ENCODE measurements around the gene MAPKAPK2.

MAPKAPK2 gene

GRCh38 chr1:206738370-206739366 lies 54.0 kb downstream of the MAPKAPK2 start:
- Histone ChIP-seq H3K9ac (ENCODE audit: low read length) (no peak overlapping the region), H3K4me2 (ENCODE audit: low read length) (peak overlapping the region; percentile 8; the same call in 1 of the 2 replicates), H3K9me3 (ENCODE audit: low read length) (no peaks in the 10 kb centered on the region), H3F3A (ENCODE audit: insufficient read depth, low read length) (no peaks in the 10 kb centered on the region), H3K27ac (ENCODE audit: low read depth, low read length, poor library complexity, severe bottlenecking) (peak overlapping the region; percentile 80), H3K4me3 (ENCODE audit: low read depth, low read length, poor library complexity, severe bottlenecking) (peak overlapping the region; percentile 6), H3K9me2 (ENCODE audit: low read depth, low read length) (no peaks in the 10 kb centered on the region), H3K4me1 (ENCODE audit: insufficient read depth, low read length, severe bottlenecking) (peaks cover 45% of the 10 kb centered on the region), H3K79me2 (ENCODE audit: insufficient read depth, low read length) (no peaks in the 10 kb centered on the region), H2AFZ (ENCODE audit: low read length) (no peak overlapping the region), H4K20me1 (ENCODE audit: insufficient read depth, low read length) (no peaks in the 10 kb centered on the region), H3K27me3 (ENCODE audit: insufficient read depth, low read length) (no peaks in the 10 kb centered on the region), H3K36me3 (ENCODE audit: insufficient read depth, low read length) (no peaks in the 10 kb centered on the region)
- TF ChIP-seq CTCF (IDR thresholded peaks at IDR 0.05; ENCODE audit: low read length) (peak; percentile 35; the same call in 1 of the 2 replicates), EZH2 (IDR thresholded peaks at IDR 0.05; ENCODE audit: borderline replicate concordance, low read length) (no peak)

- H3K9ac ChIP-seq (ENCODE audit: low read length): peak overlapping the region; percentile 6; the same call in 1 of the 2 replicates
- peak overlapping the region; percentile 6 for H3K4me3 ChIP-seq (ENCODE audit: low read depth, low read length, poor library complexity, severe bottlenecking)
- no peaks in the 10 kb centered on the region for H3K79me2 ChIP-seq (ENCODE audit: insufficient read depth, low read length)
- no peaks in the 10 kb centered on the region for H3K9me2 ChIP-seq (ENCODE audit: low read depth, low read length)
- no peak overlapping the region for H2AFZ ChIP-seq (ENCODE audit: low read length)
- peaks cover 45% of the 10 kb centered on the region for H3K4me1 ChIP-seq (ENCODE audit: insufficient read depth, low read length, severe bottlenecking)
- no peaks in the 10 kb centered on the region for H3F3A ChIP-seq (ENCODE audit: insufficient read depth, low read length)
- TF ChIP-seq EZH2 (IDR thresholded peaks at IDR 0.05; ENCODE audit: borderline replicate concordance, low read length) (no peak), CTCF (IDR thresholded peaks at IDR 0.05; ENCODE audit: low read length) (no peak)
- H3K9me3 ChIP-seq (ENCODE audit: low read length): no peaks in the 10 kb centered on the region
- peak overlapping the region; percentile 8; the same call in 1 of the 2 replicates for H3K4me2 ChIP-seq (ENCODE audit: low read length)
- no peaks in the 10 kb centered on the region for H3K27me3 ChIP-seq (ENCODE audit: insufficient read depth, low read length)
- no peaks in the 10 kb centered on the region for H3K36me3 ChIP-seq (ENCODE audit: insufficient read depth, low read length)
- no peaks in the 10 kb centered on the region for H4K20me1 ChIP-seq (ENCODE audit: insufficient read depth, low read length)
- H3K27ac ChIP-seq (ENCODE audit: low read depth, low read length, poor library complexity, severe bottlenecking): peak overlapping the region; percentile 80
Observed at GRCh38 chr1:206739411-206740076, 54.8 kb downstream of the MAPKAPK2 start.

- Histone ChIP-seq H3K9me3 (ENCODE audit: low read length) (no peaks in the 10 kb centered on the region), H3K4me3 (ENCODE audit: low read depth, low read length, poor library complexity, severe bottlenecking) (no peak overlapping the region), H3K9me2 (ENCODE audit: low read depth, low read length) (no peaks in the 10 kb centered on the region), H3F3A (ENCODE audit: insufficient read depth, low read length) (no peaks in the 10 kb centered on the region), H3K27ac (ENCODE audit: low read depth, low read length, poor library complexity, severe bottlenecking) (no peak overlapping the region), H2AFZ (ENCODE audit: low read length) (no peak overlapping the region), H3K27me3 (ENCODE audit: insufficient read depth, low read length) (no peaks in the 10 kb centered on the region), H4K20me1 (ENCODE audit: insufficient read depth, low read length) (no peaks in the 10 kb centered on the region), H3K9ac (ENCODE audit: low read length) (no peak overlapping the region; the same call in 1 of the 2 replicates), H3K4me1 (ENCODE audit: insufficient read depth, low read length, severe bottlenecking) (peaks cover 45% of the 10 kb centered on the region), H3K4me2 (ENCODE audit: low read length) (peak overlapping the region; percentile 3; the same call in 1 of the 2 replicates), H3K79me2 (ENCODE audit: insufficient read depth, low read length) (no peaks in the 10 kb centered on the region), H3K36me3 (ENCODE audit: insufficient read depth, low read length) (no peaks in the 10 kb centered on the region)
- TF ChIP-seq EZH2 (IDR thresholded peaks at IDR 0.05; ENCODE audit: borderline replicate concordance, low read length): no peak
- no peak for TF ChIP-seq CTCF (IDR thresholded peaks at IDR 0.05; ENCODE audit: low read length)
Observed at GRCh38 chr1:206741142-206741701, 56.5 kb downstream of the MAPKAPK2 start.

All from OCI-LY1 (cell line).